Right cardiac atrium (tissue), 5 donors: ENCODE results near the gene ZFHX3. TPM values are rescaled to one million over a fixed set of nuclear protein-coding genes. Genes with fewer than 3 reads are reported as not detected.
A peak's percentile ranks its signal among the peaks of the same experiment; 100 is the strongest.
"Not testable (repeated sequence)": the region's sequence is repeated elsewhere in the genome, so short reads cannot be mapped to it uniquely, and the experiment has no call there.

Experiments used
- ATAC-seq, 2 donors: fragments of 200-7000 bp; cut with Tn5 transposase; one replicate each; pipeline versions ENCODE4 v1.8.0 to v1.9.1; 2020; ENCODE audit warnings: moderate library complexity in 2 of 2, mild to moderate bottlenecking in 1 of 2
- DNase-seq, 3 donors: peaks; one replicate each; pipeline ENCODE4 v3.0.0-alpha.2; 2020
- H3K27ac ChIP-seq: one replicate; pipeline ENCODE4 v1.5.1; 2013; ENCODE audit warnings: mild to moderate bottlenecking, low read length, control low read depth, moderate library complexity
- H3K27me3 ChIP-seq: one replicate; pipeline ENCODE4 v1.6.1; 2013; ENCODE audit not compliant: control insufficient read depth, insufficient read depth
- H3K4me1 ChIP-seq: one replicate; pipeline ENCODE4 v1.6.1; 2013; ENCODE audit warnings: low read length; ENCODE audit not compliant: control insufficient read depth, insufficient read depth
- H3K4me3 ChIP-seq: one replicate; pipeline ENCODE4 v1.5.1; 2013; ENCODE audit warnings: low read length, control low read depth
- H3K9me3 ChIP-seq: one replicate; pipeline ENCODE4 v1.6.1; 2013; ENCODE audit warnings: low read length; ENCODE audit not compliant: control insufficient read depth
- WGBS: extraction: QIAGEN DNeasy Blood & Tissue Kit; methylation state at CpG from one replicate; pipeline ENCODE4 v1.1.7; 2013; 5-methylcytosine and 5-hydroxymethylcytosine counted together
- intact Hi-C, 4 donors: fragments of 100-400 bp; cut with DNase I; formaldehyde crosslinking; loops; one replicate each; pipeline versions ENCODE4 v1.11.0 to v1.14.0; 2022 to 2023
- polyA plus RNA-seq: library from polyadenylated mRNA; stranded (reverse); fragments of 200-250 nt; gene quantifications from one replicate; pipeline ENCODE4 v1.2.3, GENCODE V29; 2013
- total RNA-seq, 4 donors: library from RNA; stranded (reverse); fragmentation: NEBNext Ultra II Directional; extraction: Animal tissue kit (Norgen Biotek cat#: 25700); gene quantifications; one replicate each; pipeline ENCODE4 v1.2.1, GENCODE V29; 2021
- donor health status: healthy with polysubstance abuse.
- donor health status: DM: no; HTN: yes; CAD: no.
- donor health status: DM: no; HTN: no; CAD: no.
- donor health status: DM: no; HTN: yes; CAD: no; lungs with severe emphysema.
- donor health status: DM: yes; HTN: yes; CAD: no.

The ZFHX3 gene
- total and polyA plus RNA-seq, 5 donors, result 4.3 to 18.2 (median 9.7) TPM

DNA sequence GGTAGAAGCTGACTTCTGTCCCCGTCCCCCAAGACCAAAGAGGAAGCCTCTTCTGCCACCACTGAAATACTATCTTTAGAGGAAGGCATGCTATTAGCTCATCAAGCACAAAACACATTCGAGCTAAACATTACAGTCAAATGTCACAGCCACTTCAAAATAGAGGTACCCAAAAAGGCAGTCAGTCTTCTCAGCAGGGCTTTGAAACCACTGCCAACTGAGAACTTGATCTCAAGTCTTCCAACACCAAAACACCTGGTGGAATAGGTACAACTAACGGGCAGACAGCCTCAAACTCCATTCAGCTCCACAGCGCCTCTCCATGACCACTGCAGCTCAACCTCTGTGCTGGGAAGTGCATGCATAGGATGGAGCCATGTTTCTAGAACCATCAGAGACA, 36.0 kb downstream of the ZFHX3 start:
- intact Hi-C loops, result no loop called here
- WGBS, result 62% methylated on average over 4 of the region's 4 CpGs

DNA sequence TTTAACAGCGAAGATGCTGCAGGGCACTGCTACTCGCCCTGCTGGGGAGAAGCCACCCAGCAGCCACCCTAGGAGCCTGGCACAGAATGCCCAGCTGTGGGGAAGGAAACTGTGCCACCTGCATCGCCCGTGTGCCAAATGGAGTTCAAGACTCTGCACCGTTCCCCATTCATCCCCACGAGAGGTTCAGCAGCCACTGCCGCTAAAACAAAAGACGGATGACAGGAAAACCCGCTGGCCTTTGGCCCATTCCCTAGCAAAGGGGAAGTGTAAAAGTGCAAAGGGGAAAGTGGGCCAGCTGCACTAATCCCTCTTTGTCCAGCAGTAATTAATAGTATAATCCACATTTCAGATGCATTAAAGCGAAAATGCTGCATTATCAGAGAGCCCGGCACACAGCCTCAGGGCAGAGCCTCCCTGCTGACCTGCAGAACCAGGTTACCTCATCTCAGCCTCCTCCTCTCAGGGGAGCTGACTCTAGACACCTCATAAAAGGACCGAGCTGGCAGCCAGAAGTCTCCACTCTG, 37.7 kb downstream of the ZFHX3 start:
- 57% methylated on average over 12 of the region's 12 CpGs for WGBS
- intact Hi-C loops, result no loop called here
- no peaks in the 10 kb centered on the region for H3K9me3 ChIP-seq
- H3K4me3 ChIP-seq, result no peak overlapping the region
- H3K4me1 ChIP-seq, result peaks cover 8% of the 10 kb centered on the region
- DNase-seq, result no peak
- H3K27ac ChIP-seq, result no peak overlapping the region
- H3K27me3 ChIP-seq, result no peaks in the 10 kb centered on the region
- peak in 1 of 2 donors; percentile 56 for ATAC-seq

More for the DNA sequence above, 36.0 kb downstream of the ZFHX3 start:
- DNase-seq (no peak), ATAC-seq (no peak)
- Histone ChIP-seq H3K9me3 (no peaks in the 10 kb centered on the region), H3K27ac (no peak overlapping the region), H3K4me1 (peaks cover 13% of the 10 kb centered on the region), H3K27me3 (no peaks in the 10 kb centered on the region), H3K4me3 (no peak overlapping the region)

DNA sequence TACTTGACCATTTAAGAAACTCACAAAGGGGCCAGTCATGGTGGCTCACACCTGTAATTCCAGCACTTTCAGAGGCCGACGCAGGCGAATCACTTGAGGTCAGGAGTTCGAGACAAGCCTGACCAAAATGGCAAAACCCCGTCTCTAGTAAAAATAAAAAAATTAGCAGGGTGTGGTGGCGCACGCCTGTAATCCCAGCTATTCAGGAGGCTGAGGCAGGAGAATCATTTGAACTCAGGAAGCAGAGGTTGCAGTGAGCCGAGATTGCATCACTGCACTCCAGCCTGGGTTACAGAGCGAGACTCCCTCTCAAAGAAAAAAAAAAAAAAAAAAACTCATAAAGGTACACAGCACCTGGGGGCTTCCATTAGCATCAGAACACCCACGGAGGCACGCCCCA, 38.2 kb downstream of the ZFHX3 start:
- H3K27me3 ChIP-seq, H3K4me3 ChIP-seq, H3K27ac ChIP-seq, H3K4me1 ChIP-seq, ATAC-seq, intact Hi-C loops, H3K9me3 ChIP-seq, DNase-seq: not testable (repeated sequence)
- WGBS, result 90% methylated on average over 11 of the region's 11 CpGs

DNA sequence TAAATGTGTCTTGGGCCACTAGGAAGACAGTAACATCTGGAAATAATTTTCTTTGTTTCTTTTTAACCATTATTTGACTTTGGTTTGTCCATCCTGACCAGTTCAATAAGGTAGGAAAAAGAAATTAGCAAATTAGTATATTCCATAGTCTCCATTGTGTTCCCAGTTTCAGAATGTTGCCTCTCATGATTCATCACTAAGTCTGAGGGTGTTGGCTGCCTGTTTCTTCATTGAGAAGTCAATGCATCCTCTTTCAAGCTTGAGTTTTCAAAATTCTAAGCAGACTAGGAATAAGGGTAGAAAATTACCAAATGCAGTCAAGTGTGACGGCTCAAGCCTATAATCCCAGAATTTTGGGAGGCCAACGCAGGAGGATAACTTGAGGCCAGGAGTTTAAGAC, 41.9 kb downstream of the ZFHX3 start:
- WGBS, result 98% methylated on average over 2 of the region's 2 CpGs
- intact Hi-C loops, result no loop called here
- Histone ChIP-seq H3K4me3 (no peak overlapping the region), H3K9me3 (no peaks in the 10 kb centered on the region), H3K27ac (no peak overlapping the region), H3K27me3 (no peaks in the 10 kb centered on the region), H3K4me1 (peaks cover 3% of the 10 kb centered on the region)
- ATAC-seq (no peak), DNase-seq (no peak)

DNA sequence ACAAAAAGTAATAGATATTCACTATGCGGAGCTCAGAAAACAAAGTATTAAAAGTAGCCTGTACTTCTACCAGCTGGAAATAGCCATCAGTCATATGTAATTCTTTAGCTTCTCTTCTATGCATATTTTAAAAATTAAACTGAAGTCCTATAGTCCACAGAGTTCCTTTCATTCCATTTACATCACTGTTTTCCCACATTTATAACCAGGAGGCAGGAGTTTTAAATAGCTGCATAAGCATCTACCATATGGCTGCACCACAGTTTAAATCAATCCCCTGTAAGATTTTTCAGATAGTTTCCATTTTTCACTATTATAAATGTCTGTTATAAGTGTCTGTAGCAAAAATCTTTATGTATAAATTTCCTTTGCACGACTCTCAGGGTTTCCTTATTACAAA, 45.1 kb downstream of the ZFHX3 start:
- peaks cover 7% of the 10 kb centered on the region for H3K4me1 ChIP-seq
- no peak overlapping the region for H3K27ac ChIP-seq

DNA sequence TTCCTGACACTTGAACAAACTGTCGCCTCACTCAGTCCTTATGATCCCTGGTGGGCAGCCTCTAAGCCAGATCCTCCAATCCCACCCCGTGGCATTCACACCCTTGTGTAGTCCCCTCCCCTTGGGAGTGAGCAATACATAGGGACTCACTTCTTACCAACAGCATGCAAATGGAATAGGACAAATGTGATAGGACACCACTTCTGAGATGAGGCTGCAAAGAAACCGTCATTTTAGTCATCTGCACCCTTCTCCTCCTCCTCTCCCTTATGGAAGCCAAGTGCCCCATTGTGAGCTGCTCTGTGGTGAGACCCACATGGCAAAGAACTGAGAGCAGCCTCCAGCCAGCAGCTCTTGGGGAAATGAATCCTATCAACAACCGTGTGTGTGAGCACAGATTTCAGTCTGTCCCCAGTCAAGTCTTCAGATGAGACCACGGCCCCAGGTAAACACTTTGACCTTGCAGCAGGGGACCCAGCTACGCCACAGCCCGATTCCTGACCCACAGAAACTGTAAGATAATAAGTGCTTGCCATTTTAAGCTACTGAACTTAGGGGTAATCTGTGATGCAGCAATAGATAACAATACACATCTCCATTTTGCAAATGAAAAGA, 46.9 kb downstream of the ZFHX3 start:
- Histone ChIP-seq H3K27me3 (no peaks in the 10 kb centered on the region), H3K4me3 (no peak overlapping the region), H3K9me3 (no peaks in the 10 kb centered on the region), H3K4me1 (peaks cover 14% of the 10 kb centered on the region), H3K27ac (peak overlapping the region; percentile 68)
- DNase-seq, result no peak
- ATAC-seq, result no peak
- WGBS, result 90% methylated on average over 7 of the region's 7 CpGs
- intact Hi-C loops, result no loop called here

More for the DNA sequence above, 45.1 kb downstream of the ZFHX3 start:
- H3K27me3 ChIP-seq, result no peaks in the 10 kb centered on the region
- 84% methylated on average over 2 of the region's 2 CpGs for WGBS
- H3K9me3 ChIP-seq, result no peaks in the 10 kb centered on the region
- ATAC-seq (no peak), DNase-seq (no peak)
- intact Hi-C loops, result no loop called here
- no peak overlapping the region for H3K4me3 ChIP-seq

DNA sequence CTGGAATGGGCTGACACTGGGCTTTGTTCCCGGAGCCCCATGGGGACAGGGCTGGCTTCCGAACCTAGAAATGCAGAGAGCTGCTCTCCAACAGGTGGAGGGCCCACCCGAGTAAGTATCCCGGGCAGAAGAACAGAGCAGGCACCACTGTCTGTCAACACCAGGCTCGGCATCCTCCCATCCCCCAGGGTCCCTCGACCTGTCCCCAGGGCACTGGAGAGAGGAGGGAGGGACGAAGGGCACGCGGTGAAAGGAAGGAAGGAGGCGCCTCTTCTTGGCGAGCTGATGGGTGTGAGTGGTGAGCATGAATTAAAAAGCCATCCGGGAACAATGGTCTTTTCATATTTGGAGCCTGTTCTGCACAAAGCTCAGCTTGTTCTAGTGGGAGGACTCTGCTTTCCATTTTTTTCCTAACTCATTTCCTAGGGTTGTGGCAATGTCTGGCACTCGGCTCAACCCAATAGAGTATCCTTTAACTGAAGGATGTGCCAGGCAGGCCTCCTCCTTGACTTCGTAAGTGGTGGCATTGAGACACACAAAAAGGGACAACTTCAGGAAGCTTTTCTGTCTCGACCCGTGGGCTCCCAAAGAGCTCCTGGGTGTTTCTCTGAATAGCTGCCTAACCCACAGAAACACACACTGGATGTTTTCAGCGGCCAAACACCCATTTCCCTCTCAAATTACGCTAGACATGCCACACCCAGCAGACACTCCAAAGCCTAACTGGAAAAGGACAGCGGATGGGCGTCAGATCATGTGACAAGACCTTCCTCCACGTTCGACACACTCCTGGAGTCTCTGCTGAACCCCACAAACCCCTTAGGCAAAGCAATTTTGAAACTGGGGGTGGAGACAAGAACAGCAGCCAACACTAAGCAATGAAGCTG, 47.7 kb downstream of the ZFHX3 start:
- peak; percentile 76 to 85 (median 82) for DNase-seq
- peak; percentile 81 to 83 for ATAC-seq
- WGBS, result 30% methylated on average over 22 of the region's 22 CpGs
- Histone ChIP-seq H3K4me1 (peaks cover 16% of the 10 kb centered on the region), H3K4me3 (no peak overlapping the region), H3K27ac (peak overlapping the region; percentile 68), H3K9me3 (no peaks in the 10 kb centered on the region), H3K27me3 (no peaks in the 10 kb centered on the region)
- intact Hi-C loops, result no loop called here

DNA sequence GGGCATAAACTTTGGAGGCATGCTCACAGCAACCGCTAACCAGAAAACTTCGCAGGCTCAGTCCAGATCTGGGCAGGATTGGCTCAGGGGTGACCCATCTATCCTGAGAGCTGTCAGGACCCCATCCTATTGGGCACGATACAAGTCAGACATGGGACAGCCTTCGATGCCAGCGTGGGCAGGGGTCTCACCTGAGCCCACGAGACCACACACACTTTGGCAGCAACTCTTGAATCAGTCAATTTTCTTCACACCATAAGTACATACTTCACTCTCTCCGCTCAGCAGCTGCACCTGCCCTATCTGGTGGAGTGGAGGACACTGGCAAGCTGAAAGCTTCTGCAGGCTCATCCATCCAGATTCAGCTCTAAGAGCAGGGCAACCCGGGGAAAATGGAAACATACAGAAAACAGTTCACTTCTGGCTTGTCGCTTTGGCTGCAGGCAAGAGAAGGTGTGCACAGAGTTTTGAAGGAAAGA, 48.3 kb downstream of the ZFHX3 start:
- H3K27me3 ChIP-seq, result no peaks in the 10 kb centered on the region
- intact Hi-C loops, result loop anchor here in 2 of 4 donors (5.0 to 10.0 kb wide), 2 partner anchors 33 to 55 kb away; no protein-coding TSS in a partner anchor
- no peak for DNase-seq
- H3K9me3 ChIP-seq, result no peaks in the 10 kb centered on the region
- ATAC-seq, result no peak
- no peak overlapping the region for H3K4me3 ChIP-seq
- peak overlapping the region; percentile 5 for H3K27ac ChIP-seq
- H3K4me1 ChIP-seq, result peaks cover 16% of the 10 kb centered on the region
- WGBS, result 66% methylated on average over 9 of the region's 9 CpGs

DNA sequence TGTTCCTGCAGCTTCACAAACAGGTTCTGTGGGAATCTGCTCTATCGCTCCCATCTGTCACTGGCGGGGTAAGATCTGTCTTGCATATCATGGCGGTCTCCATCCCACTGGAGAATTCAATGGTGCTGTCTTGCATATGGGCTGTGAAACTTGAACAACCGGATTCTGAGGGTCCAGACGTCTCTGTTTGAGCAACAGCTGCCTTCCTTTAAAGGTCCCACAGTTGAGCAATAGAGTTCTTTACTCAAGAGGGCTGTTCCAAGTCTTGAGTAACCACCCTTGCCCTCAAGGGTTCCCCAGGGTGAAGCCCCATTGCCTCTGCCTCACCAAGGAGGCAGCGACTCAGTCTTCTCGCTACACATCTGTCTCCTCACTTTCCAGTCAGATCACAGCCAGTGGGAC, 50.8 kb downstream of the ZFHX3 start:
- 78% methylated on average over 7 of the region's 7 CpGs for WGBS
- no peak overlapping the region for H3K4me3 ChIP-seq
- H3K4me1 ChIP-seq, result peaks cover 29% of the 10 kb centered on the region
- H3K9me3 ChIP-seq, result no peaks in the 10 kb centered on the region
- H3K27ac ChIP-seq, result peak overlapping the region; percentile 13
- ATAC-seq (peak in 1 of 2 donors; percentile 63), DNase-seq (peak in 1 of 3 donors; percentile 62)
- no peaks in the 10 kb centered on the region for H3K27me3 ChIP-seq
- intact Hi-C loops, result loop anchor here in 2 of 4 donors (5.0 to 10.0 kb wide), 2 partner anchors 35 to 58 kb away; no protein-coding TSS in a partner anchor

DNA sequence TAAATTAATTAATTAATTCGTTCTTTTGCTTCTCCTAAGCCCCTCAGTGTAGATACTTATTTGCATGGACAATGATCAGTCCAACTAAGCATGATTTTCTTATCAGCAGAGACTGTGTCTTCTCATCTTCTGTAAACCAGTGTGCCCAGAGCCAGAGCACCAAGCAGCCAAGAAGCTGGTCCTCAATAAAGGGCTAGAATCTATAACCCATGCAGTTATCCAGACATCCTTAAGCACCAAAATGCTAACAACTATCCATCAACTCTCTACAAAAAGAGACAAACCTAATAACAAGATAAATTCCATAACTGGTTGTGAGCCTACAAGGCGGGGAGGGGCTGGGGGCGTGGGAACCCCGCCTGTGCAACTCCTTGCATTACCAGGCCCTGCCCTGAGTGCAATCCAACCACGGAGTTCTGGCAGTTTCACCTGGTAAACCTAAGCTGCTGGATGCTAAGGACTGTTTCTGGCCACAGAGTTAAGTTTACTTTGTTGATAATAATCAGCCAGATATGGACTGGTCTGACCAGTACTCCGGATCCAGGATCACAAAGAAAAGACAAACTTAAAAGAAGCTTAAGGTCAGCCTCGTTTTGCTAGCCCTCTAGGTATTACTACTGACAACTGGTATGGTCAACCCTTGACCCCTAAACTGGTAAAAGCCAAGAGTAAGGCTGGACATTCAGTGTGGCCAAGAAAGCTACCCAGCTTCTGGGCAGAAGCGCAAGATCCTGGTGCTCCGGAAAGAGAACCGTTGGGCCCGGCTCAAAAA, 51.5 kb downstream of the ZFHX3 start:
- intact Hi-C loops, result loop anchor here in 2 of 4 donors (5.0 to 10.0 kb wide), 2 partner anchors 36 to 58 kb away; no protein-coding TSS in a partner anchor
- peak overlapping the region; percentile 13 for H3K27ac ChIP-seq
- H3K27me3 ChIP-seq, result no peaks in the 10 kb centered on the region
- peaks cover 35% of the 10 kb centered on the region for H3K4me1 ChIP-seq
- H3K9me3 ChIP-seq, result no peaks in the 10 kb centered on the region
- ATAC-seq (no peak), DNase-seq (no peak)
- WGBS, result 88% methylated on average over 11 of the region's 11 CpGs
- H3K4me3 ChIP-seq, result no peak overlapping the region
